Body of pancreas (tissue), 4 donors: Measurements from ENCODE around the gene SLTM.
"Not testable (repeated sequence)": the region's sequence is repeated elsewhere in the genome, so short reads cannot be mapped to it uniquely, and the experiment has no call there.

Source experiments
- POLR2A ChIP-seq, 3 donors: fragments of 450-650 bp; IDR thresholded peaks; one replicate each; pipeline ENCODE4 v1.6.1; 2016; ENCODE audit warnings: antibody characterized with exemption in 3 of 3, mild to moderate bottlenecking in 2 of 3
- TF ChIP-seq, protein P1 (sequence below), 7 experiments: fragments of 450-650 bp in 4 of 7; fragments of 200-600 bp in 3 of 7; sonication (generic) in 3 of 7; IDR thresholded peaks; one replicate each; pipeline ENCODE4 v1.5.1; 2016 to 2019; ENCODE audit warnings: antibody characterized with exemption in 7 of 7

GRCh38 chr15:58856621-58857020 is 76.9 kb downstream of the SLTM start:
- TF ChIP-seq, protein P1, sequence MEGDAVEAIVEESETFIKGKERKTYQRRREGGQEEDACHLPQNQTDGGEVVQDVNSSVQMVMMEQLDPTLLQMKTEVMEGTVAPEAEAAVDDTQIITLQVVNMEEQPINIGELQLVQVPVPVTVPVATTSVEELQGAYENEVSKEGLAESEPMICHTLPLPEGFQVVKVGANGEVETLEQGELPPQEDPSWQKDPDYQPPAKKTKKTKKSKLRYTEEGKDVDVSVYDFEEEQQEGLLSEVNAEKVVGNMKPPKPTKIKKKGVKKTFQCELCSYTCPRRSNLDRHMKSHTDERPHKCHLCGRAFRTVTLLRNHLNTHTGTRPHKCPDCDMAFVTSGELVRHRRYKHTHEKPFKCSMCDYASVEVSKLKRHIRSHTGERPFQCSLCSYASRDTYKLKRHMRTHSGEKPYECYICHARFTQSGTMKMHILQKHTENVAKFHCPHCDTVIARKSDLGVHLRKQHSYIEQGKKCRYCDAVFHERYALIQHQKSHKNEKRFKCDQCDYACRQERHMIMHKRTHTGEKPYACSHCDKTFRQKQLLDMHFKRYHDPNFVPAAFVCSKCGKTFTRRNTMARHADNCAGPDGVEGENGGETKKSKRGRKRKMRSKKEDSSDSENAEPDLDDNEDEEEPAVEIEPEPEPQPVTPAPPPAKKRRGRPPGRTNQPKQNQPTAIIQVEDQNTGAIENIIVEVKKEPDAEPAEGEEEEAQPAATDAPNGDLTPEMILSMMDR (IDR thresholded peaks at IDR 0.05), result not testable (repeated sequence)
- TF ChIP-seq POLR2A (IDR thresholded peaks at IDR 0.05), result not testable (repeated sequence)
